Suprapubic skin (tissue), 3 donors: ENCODE results near the gene TXNDC8.

ENCODE experiments used
- CTCF ChIP-seq, 2 donors: fragments of 200-600 bp in 1 of 2; fragments of 450-650 bp in 1 of 2; sonication (generic) in 1 of 2; IDR thresholded peaks; one replicate each; pipeline ENCODE4 v1.5.1; 2016 to 2019; ENCODE audit warnings: antibody characterized with exemption in 2 of 2, mild to moderate bottlenecking in 1 of 2, moderate library complexity in 1 of 2
- EP300 ChIP-seq: sonication (generic); formaldehyde crosslinking; IDR thresholded peaks from one replicate; pipeline ENCODE4 v1.6.1; 2017; ENCODE audit warnings: antibody characterized with exemption
- POLR2A ChIP-seq, 2 donors: fragments of 450-650 bp; IDR thresholded peaks; one replicate each; pipeline ENCODE4 v1.6.1; 2017; ENCODE audit warnings: antibody characterized with exemption in 2 of 2, mild to moderate bottlenecking in 2 of 2, moderate library complexity in 2 of 2

- TF ChIP-seq CTCF (IDR thresholded peaks at IDR 0.05) (no peak), POLR2A (IDR thresholded peaks at IDR 0.05) (no peak), EP300 (no peak)
Observed at GRCh38 chr9:110351009-110351467, 13.4 kb upstream of the TXNDC8 start.
